ENCODE data around the gene GRID1.

Gene GRID1

DNA sequence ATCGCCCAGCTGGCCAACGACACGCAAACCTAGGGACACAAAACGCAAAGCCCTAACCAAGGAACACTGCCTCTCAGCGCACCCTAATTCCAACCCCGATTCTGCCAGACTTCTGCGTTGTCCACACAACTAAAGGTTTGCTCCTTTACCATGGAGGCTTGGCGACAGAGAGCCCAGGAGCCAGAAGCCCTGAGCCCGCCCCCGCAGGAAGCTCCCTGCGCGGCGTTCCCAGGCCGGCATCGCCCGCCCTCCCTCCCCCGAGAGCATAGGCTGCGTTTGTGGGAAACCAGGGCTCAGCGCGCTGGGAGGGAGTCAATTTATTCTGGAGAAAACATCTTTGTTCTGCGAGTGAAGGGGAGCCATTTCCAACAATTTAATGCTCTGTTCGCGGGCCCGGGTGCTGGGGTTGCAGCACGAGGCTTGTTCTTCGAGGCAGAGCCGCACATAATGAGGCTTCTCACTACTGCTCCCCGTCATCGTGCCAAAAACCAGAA, 103.9 kb downstream of the GRID1 start:
- DNase-seq, result no peak

DNA sequence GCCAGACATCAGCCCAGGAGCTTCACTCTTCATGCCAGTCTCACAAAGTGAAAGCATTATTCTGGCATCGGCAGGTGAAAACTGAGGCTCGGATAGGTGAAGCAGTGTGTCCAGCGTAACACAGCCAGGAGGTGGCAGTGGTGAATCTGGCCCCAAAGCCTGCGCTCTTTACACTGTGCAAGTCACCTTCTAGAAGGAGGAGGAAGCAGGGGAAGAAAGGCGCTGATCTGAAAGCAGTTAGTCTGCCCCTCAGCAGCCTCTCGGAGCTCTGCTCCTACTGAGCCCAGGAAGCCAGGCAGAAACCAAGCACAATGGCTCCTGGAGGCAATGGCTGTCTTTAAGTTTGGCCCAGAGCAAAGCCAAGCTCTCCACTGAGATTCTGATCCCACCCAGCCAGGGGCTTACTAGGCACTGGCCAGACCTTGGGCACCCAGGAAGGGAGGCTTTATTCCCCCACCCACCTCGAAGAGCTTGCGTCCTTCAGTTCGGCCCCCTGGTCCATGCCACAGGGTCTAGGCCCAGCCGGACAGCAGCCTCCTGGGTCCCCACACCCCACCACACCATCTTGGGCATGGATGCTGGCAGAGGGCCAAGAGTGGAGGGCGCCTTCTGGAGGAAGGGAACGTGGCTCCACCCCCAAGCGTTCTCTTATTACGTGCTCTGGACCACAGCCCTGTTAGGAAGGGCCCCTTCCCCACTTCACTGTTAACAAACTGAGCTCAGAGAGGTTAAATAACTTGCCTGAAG, 104.5 kb downstream of the GRID1 start:
- DNase-seq, result no peak

DNA sequence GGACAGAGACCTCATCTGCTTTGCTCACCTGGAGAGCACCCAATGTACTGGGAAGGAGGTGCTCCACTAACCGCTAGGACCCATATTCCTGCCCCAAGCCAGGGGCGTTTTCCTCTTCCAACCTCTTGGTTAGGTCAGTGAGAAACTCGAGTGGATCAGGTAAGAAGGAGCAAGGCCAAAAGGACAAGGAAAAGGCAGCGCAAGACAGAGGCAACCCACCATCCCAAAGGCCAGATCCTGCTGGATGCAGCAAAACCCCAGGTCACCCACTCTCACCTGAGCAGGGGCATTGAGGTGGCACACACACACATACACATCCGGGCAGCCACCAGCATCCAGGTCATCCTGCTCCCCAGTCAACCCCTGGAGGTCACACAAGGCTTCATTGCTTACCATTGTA, 105.1 kb downstream of the GRID1 start:
- DNase-seq, result no peak

DNA sequence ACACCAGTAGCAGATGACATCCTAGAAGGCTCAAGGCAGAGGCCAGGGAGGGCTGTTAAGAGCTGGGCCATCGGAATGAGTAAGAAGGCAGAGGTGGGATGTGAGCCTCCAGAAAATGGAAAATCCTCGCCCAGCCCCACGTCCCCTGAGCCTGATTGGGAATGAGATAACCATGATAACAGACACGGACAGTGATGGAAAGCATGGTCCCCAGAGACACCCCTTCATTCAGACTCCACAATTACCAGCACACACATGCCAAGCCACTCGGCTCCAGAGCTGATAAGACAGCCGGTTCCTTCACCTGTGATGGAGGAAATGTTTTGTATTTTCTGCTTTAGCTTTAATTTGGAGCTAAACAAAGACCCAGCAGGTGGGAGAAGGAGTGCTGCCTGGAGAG, 106.0 kb downstream of the GRID1 start:
- DNase-seq, result no peak

DNA sequence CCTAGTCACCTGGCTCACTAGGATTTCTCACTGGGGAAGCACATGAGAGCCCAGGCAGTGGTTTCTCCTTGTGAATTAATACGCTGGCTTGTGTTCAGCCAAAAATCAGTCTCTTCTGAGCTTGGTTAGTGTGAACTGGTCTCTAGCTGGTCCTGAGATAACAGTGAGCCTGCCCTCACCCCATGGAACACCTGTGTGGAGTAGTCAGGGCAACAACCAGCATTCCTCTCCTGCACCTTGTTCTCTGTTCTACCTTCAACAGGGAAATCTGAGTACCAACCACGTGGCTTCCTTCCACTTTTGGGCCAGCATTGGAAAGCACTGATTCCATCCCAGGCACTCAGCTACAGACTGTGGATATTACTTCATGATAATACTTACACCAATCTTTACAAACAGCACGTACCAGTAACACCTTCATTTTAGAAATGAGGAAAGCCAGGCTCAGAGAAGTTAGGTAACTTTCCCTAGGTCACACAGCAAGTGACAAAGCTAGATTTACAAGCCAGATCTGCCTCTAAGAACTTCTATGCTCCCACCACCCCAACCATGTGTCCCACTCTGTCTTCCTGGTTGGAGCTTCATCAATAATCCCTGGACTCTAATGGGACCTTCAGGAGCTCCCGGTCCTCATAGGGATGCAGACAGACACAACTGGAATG, 106.6 kb downstream of the GRID1 start:
- no peak for DNase-seq

DNA sequence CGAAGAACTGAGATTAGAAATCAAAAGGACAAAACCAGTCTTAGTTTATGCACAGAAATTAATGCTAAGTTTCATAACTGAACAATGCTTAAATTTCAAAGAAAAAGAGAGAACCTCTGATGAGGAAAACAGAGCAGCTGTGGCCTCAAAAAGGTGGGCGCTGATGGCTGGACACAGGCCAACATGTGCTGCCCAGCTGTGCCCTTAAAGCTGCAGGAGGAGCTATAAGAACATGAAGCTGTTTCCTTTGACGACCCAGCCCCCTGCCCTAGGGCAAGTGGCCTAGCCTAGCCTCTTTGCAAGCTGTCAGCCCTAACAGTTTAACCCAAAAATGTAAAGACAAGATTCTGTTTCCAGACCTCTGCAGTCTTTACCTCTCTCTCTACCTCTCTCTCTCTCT, 107.7 kb downstream of the GRID1 start:
- DNase-seq, result no peak

DNA sequence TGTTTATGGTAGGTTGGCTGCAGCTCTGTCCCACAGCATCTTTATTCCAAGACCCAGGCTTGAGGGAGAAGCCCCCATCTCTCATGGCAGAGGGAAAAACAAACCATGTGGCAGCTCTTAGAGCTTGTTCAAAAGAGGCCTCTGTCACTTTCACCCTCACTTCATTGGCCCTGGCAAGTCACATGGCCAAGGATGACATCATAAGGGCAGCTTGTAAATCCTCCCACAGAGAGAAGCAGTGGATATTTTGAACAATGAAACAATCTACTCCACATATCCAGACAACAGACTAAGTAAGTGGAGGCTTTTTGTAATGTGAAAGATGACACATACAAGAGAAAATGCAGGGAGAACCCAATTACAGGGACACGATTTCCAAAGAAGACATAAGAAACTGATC, 108.1 kb downstream of the GRID1 start:
- DNase-seq, result no peak

DNA sequence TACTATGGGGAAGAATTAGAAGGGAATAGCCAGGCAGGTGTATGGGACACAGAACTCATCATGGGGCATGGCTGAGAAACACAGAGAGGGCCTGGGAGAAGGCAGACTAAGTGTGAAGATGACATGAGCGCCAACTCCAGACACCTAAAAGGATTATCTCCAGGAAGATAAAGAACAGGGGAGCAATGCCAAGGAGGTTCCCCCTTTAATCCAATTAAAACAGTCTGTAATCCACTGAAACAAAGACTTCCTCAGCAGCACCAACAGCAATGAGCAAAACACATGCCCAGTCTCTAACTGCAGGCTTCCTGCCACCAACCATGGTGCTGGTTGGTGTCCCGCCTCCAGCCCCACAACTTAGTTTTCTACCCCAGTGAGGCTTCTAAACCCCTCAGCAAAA, 108.9 kb downstream of the GRID1 start:
- no peak for DNase-seq

DNA sequence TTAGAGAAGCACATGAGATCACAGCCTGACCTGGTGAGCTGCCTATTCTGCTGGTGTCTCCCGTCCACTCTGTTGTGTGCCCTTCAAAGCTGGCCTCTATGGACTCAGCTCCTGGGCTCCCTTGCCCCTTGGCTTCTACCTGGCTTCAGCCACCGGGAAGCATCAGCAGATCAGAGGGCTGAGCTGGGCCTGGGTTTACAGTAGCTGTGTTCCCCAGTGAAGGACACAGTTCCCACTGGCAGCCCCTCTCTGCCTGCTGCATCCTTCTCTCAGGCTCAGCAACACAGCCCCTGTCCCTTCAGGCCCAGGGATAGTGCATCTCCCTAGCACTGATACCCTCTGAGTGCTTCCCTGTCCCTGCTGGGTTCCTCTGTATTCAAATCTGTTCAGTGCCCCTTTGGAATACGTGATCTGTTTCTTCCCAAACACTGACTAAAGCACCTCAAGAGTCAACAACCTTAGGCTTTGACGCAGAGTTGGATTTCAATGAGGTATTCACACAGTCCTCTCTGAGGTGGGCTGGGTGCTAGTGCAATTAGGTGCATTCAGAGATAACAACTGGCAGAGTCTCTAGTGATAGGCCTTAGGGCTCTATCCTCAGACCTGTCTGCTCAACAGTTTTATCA, 109.8 kb downstream of the GRID1 start:
- DNase-seq, result no peak

DNA sequence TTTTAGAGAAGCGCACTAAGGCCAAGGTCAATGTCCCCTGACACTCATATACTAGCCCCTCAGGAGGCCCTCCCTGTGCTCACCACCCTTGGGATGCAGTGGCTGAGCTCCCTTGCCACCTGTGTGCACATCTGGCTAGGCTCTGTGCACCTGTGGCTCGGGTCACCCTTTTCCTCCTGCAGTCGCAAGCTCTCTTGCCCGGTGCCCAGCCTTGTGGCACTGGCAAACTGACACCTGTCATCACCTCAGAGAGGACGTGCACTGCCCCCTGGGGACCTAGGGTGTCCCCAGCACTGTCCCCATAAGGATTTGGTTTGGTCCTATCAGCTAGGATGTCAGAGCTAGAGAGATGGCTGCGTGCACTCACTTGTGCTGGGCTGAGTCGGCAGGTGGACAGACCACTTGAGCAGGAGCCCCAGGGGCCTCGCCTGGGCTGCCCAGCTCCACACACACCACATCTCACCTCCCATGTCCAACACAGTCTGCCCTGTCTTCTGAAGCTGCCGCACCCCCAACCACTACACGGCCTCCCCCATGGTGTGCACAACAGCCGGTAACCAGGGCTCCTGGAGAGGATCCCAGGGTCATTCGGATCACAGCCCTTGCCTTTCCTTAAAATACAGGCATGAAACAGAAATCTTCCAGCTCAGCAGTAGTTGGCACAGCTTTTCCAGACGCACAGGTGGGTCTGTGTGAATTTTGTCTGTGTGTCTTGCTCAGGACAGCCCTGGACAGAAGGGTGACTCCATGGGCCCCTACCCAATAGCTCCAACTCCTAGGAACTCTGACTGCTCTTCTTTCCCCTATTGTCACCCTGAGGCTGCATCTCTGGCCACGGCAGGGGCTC, 111.0 kb downstream of the GRID1 start:
- DNase-seq, result no peak

DNA sequence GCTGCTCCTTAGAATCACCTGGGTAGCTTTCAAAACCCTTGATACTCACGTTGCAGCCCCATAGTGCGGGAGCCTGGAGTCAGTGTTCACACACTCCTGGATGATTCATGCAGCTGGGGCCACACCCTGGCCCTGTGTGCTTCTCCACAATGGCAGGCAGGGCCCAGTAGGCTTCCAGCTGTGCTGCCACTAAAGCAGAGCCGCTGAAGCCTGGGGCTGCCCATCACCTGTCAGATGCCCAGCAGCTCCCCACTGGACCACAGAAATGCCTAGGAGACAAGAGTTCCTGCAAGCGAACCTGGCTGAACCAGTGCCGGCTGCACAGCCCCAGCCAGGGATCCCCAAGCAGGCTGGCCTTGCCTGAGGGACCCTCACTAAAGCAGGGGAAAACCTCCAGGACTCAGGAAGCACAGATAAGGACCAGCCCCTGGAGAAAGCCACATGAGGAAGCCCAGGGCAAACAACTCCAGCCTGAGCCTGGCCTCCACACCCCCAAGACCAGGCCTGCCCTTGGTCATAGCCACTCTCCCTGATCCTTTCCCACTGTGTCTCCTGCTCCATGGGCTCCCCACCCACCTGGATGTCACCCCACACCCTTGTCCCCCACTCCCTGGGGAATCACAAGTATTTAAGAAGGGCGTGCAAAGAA, 111.9 kb downstream of the GRID1 start:
- no peak for DNase-seq

DNA sequence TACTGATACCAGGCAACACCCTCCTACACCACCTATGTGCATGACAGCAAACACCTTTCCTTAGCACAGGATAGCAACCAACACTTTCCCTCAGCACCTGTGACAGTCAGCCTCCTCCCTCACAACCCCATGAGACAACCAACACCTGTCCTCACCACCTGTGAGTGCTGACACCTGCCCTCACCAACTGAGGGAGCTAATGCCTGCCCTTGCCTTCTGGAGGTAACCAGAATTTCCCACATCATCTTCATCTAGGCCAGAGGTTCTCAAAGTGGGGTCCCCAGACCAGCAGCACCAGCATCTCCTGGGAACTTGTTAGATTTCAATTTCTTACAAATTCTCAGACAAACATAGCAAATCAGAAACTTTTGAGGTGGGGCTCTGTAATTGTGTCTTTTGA, 112.5 kb downstream of the GRID1 start:
- DNase-seq, result no peak

DNA sequence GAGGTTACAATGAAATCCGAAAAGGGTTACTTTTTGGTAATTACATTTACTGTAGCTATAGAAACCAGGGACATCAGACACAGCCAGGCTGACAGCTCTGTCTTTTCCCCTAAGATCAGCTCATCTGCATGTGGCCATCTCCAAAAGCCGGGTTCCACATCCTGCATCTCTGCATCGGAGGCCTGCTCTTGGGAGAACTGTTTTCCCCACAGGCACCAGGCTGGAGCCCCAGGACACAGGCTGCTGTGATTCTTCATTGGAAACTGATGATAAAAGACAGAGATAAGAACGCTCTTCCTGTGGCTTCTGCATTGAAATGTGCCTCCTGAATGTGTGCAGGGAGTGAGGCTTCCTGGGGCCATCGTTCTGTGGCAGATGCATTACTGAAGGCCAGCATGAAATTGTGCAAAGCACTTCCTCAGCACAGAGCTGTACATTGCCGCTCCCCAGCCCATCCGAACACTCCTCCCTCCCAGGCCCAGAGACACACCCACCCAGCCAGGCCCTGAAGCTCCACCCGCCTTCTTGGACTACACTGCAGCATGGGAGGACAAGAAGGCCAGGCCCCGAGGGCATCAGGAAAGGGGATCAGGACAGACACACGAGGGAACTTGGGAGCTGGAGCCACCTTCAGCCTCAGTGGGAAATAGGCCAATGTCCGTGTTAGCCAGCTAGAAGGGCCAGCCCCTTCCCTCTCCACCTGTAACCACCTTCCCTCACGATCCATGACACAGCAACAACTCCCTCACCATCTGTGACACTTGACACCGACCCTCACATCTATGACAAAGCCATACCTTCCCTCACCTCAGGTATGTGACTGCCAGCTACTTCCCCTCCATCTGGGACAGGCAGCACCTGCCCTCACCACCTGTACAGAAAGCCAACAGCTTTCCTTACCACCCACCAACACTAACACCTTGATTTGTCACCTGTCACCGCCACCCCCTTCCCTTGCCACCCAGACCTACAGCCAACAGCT, 113.2 kb downstream of the GRID1 start:
- no peak for DNase-seq

DNA sequence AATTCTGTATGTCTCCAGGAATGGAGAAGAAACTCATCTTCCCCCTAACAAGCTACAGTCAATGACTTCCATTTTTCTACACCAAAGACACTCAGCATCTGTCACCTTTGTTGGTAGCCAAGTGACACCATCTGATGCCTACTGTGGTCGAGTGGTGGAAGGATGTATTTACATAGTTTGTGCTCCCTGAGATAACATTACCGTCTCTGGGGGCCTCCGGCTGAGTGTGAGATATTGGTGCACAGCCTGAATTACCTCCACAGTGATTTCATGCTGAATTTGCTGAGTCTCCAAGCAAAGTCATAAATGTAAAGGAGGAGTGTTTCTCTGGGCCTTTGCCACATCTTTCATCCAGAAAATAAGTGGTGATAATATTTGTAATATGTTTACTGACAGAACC, 114.0 kb downstream of the GRID1 start:
- no peak for DNase-seq

DNA sequence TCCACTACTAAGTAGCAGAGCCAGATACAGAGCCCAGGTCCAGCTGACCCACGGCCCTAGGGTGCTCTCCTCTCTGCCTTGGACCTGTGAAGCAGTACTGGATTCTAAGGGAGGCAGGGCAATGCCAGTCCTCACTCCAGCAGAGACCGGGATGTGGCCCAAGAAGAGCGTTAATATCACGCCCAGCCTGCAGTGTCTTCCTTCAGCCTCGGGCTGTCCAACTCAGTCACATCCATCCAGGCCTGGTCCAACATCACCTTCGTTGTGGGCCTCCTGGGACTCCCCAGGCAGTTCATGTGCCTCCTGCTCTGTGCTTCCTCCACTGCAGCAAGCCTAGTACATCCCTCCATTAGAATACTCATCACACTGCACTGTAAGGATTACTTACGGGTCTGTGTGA, 114.5 kb downstream of the GRID1 start:
- DNase-seq, result no peak

DNA sequence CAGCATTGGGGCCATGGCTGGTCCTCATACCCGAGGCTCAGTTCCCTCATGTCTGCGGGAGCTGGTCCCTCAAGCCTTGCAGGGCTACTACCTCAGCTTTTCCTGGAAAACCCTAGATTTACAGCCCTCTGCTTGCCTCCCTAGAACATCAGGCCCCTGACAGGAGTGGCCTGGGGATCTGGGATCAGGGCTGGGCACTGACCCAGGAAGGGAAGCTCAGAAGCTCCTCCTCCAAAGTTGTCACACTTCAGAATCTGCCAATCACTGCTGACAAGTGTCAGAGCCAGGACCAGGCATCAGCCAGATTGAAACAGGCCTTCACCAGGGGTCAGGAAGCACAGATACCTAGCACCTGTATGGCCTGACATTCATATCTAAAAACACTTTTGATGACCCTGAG, 115.2 kb downstream of the GRID1 start:
- no peak for DNase-seq

DNA sequence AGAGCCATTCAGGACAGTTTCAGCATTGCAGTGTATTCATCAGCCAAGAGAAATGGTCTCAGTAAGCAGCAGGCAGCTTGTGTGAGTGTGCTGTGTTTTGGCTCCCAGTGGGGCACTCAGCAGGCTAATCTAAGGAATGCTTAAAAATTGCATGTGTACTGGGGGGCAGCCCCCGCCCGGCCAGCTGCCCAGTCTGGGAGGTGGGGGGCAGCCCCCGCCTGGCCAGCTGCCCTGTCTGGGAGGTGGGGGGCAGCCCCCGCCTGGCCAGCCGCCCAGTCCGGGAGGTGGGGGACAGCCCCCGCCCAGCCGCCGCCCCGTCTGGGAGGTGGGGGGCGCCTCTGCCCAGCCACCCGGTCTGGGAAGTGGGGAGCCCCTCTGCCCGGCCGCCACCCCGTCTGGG, 116.2 kb downstream of the GRID1 start:
- DNase-seq, result no peak

DNA sequence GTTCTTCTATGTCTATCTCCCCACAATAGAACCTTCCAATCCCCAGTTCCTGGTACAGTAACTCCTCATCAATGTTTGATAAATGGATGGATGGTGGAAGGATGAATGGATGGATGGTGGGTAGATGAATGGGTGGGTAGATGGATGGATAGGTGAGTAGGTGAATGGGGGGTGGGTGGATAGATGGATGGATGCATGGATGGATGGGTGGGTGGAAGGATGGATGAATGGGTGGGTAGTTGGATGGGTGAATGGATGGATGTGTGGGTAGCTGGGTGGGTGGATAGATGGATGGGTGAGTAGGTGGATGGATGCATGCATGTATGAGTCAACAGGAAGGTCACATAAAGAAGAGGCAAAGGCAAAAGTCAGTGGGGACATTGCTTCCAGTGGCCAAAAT, 116.8 kb downstream of the GRID1 start:
- DNase-seq, result no peak

DNA sequence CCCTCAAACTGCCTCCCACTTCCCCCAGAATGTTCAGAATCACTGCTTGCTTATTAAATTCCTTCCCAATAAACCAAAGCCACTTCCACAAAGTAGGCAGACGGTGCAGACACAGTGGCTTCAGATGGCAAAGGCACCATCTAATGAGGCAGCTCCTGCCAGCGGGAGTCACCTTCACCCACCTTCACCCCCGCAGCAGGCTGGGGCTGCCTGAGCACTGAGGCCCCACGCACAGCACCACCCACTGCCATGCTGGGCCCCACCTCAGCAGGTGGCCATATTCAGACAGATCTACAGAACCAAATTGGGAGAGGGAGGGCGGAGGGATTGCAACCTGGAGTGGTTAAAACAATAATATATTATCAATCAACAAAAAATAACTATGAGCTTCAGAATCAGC, 118.5 kb downstream of the GRID1 start:
- no peak for DNase-seq

DNA sequence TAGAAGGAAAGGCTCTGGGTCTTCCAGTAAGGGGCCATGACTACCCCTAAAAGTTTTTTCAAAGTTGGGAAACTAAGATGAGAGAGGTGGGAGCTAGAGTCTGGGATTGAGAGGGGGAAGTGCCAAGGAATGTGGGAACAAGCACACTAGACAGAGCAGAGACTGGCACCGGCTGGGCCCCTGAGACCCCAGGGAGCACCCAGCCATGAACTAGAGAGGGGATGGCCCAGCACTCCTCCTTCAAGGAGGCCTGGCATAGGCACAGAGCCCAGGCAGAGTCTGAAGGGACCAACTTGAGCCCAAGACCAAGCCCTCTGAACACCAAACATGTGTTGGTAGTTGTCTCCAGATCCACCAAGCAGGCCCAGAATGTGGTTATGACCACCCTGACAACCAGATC, 119.0 kb downstream of the GRID1 start:
- DNase-seq, result no peak

DNA sequence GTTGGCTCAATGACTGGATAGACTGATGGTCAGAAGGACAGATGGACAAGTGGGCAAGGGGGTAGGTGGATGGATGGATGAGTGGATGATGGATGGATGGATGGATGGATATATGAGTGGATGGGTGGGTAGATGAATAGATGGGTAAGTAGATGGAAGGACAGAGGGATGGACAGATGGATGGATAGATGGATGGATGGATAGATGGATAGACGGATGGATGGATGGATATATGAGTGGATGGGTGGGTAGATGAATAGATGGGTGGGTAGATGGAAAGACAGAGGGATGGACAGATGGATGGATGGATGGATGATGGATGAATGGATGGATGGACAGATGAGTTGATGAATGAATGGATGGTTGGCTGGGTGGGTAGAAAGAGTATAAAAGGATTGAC, 119.5 kb downstream of the GRID1 start:
- no peak for DNase-seq
